SK-N-SH (cell line): Measurements from ENCODE around the gene CFAP99. TPM values are rescaled to one million over a fixed set of nuclear protein-coding genes. Genes with fewer than 3 reads are reported as not detected.

ENCODE experiments used
- CTCF ChIA-PET: fragments of 300-600, 350-600 bp; formaldehyde crosslinking; extraction: SDS; loops from one replicate; lab custom pipeline; 2021; lab: Yijun Ruan, JAX
- POLR2A ChIA-PET: fragments of 350-600 bp; sonication (Branson Sonifier 250); formaldehyde crosslinking; extraction: SDS; loops from one replicate; lab custom pipeline; 2020; ENCODE audit warnings: antibody characterized with exemption, inconsistent platforms; lab: Yijun Ruan, JAX
- DNase-seq: peaks from one replicate; pipeline ENCODE4 v3.0.0; 2012
- H2AFZ ChIP-seq: fragments of 200-600 bp; sonication (generic); 2 replicates; pipeline ENCODE4 v1.8.1; 2016; ENCODE audit warnings: antibody characterized with exemption, mild to moderate bottlenecking, low read depth
- H3F3A ChIP-seq: fragments of 200-600 bp; sonication (generic); replicated peaks from 2 replicates; pipeline ENCODE3; 2016; ENCODE audit warnings: antibody characterized with exemption, mild to moderate bottlenecking; ENCODE audit not compliant: insufficient read depth
- H3K27ac ChIP-seq, 2 experiments: fragments of 200-500 bp in 1 of 2; fragments of 200-600 bp in 1 of 2; sonication (Bioruptor generic) in 1 of 2; sonication (generic), shearing (Covaris generic) in 1 of 2; 2 replicates each; pipeline versions ENCODE4 v1.5.1 to v1.6.1; 2014 to 2016; ENCODE audit warnings: low read depth in 2 of 2, inconsistent platforms in 1 of 2, low read length in 1 of 2, mild to moderate bottlenecking in 1 of 2, mixed read lengths in 1 of 2
- H3K27me3 ChIP-seq: fragments of 200-600 bp; sonication (generic), shearing (Covaris generic); 2 replicates; pipeline ENCODE4 v1.6.1; 2016; ENCODE audit warnings: mixed run types; ENCODE audit not compliant: insufficient read depth
- H3K36me3 ChIP-seq, 2 experiments: fragments of 200-500 bp in 1 of 2; fragments of 200-600 bp in 1 of 2; sonication (Bioruptor generic) in 1 of 2; sonication (generic) in 1 of 2; replicated peaks in 1 of 2; 2 replicates each; pipeline versions ENCODE3 to v1.5.1; 2014 to 2016; ENCODE audit warnings: low read length in 1 of 2, mild to moderate bottlenecking in 1 of 2; ENCODE audit not compliant: insufficient read depth in 2 of 2, control insufficient read depth in 1 of 2
- H3K4me1 ChIP-seq, 2 experiments: fragments of 200-500 bp in 1 of 2; fragments of 200-600 bp in 1 of 2; sonication (Bioruptor generic) in 1 of 2; sonication (generic), shearing (Covaris generic) in 1 of 2; 2 replicates each; pipeline versions ENCODE4 v1.5.1 to v1.6.1; 2014 to 2016; ENCODE audit warnings: low read depth in 1 of 2, low read length in 1 of 2, mixed run types in 1 of 2; ENCODE audit not compliant: insufficient read depth in 2 of 2, control insufficient read depth in 1 of 2
- H3K4me2 ChIP-seq: fragments of 200-600 bp; sonication (generic), shearing (Covaris generic); 2 replicates; pipeline ENCODE4 v1.6.1; 2017; ENCODE audit warnings: mixed run types
- H3K4me3 ChIP-seq, 2 experiments: fragments of 200-500 bp in 1 of 2; fragments of 200-600 bp in 1 of 2; sonication (Bioruptor generic) in 1 of 2; sonication (generic), shearing (Covaris generic) in 1 of 2; 2 replicates each; pipeline versions ENCODE4 v1.5.1 to v1.8.1; 2014 to 2016; ENCODE audit warnings: low read depth in 2 of 2, inconsistent platforms in 1 of 2, low read length in 1 of 2, mild to moderate bottlenecking in 1 of 2, mixed read lengths in 1 of 2, moderate library complexity in 1 of 2
- H3K79me2 ChIP-seq: fragments of 200-600 bp; sonication (generic); 2 replicates; pipeline ENCODE4 v1.8.1; 2017; ENCODE audit warnings: mild to moderate bottlenecking; ENCODE audit not compliant: insufficient read depth
- H3K9ac ChIP-seq: fragments of 200-600 bp; sonication (generic); 2 replicates; pipeline ENCODE4 v1.6.1; 2017; ENCODE audit warnings: mixed run types
- H3K9me2 ChIP-seq: fragments of 200-600 bp; sonication (generic); 2 replicates; pipeline ENCODE4 v1.6.1; 2017; ENCODE audit warnings: mixed run types
- H3K9me3 ChIP-seq: fragments of 200-600 bp; sonication (generic); 2 replicates; pipeline ENCODE4 v1.6.1; 2017; ENCODE audit warnings: mixed run types, mild to moderate bottlenecking, moderate library complexity
- H4K20me1 ChIP-seq: fragments of 200-600 bp; sonication (generic); 2 replicates; pipeline ENCODE4 v1.6.1; 2017; ENCODE audit warnings: mild to moderate bottlenecking, mixed run types; ENCODE audit not compliant: insufficient read depth
- CHD2 ChIP-seq: fragments of 150-350 bp; IDR thresholded peaks from 2 replicates; pipeline ENCODE4 v1.6.1; 2018; ENCODE audit warnings: low read length; ENCODE audit not compliant: partially characterized antibody
- ELF1 ChIP-seq: IDR thresholded peaks from 2 replicates; pipeline ENCODE4 v1.4.0; 2012
- FOSL2 ChIP-seq: IDR thresholded peaks from 2 replicates; pipeline ENCODE4 v1.4.0; 2012; ENCODE audit warnings: low read depth, mild to moderate bottlenecking, moderate library complexity, borderline replicate concordance
- FOXJ3 ChIP-seq: sonication (generic); formaldehyde crosslinking; IDR thresholded peaks from 2 replicates; pipeline ENCODE4 v1.5.1; 2020; ENCODE audit warnings: mild to moderate bottlenecking, missing genetic modification reagents
- GABPA ChIP-seq: IDR thresholded peaks from 2 replicates; pipeline ENCODE4 v1.4.0; 2012; ENCODE audit warnings: low read depth, mild to moderate bottlenecking
- POLR2AphosphoS5 ChIP-seq: IDR thresholded peaks from 2 replicates; pipeline ENCODE4 v1.6.1; 2012; ENCODE audit warnings: low read depth, low read length
- RCOR1 ChIP-seq: fragments of 150-350 bp; IDR thresholded peaks from 2 replicates; pipeline ENCODE4 v1.6.1; 2017; ENCODE audit warnings: antibody characterized with exemption, low read length
- RFX5 ChIP-seq: IDR thresholded peaks from 2 replicates; pipeline ENCODE4 v1.6.1; 2012; ENCODE audit warnings: mild to moderate bottlenecking, improper control_type of control experiment, low read length
- SIN3A ChIP-seq: IDR thresholded peaks from 2 replicates; pipeline ENCODE4 v1.6.1; 2012; ENCODE audit warnings: low read depth, mild to moderate bottlenecking, low read length, moderate library complexity, borderline replicate concordance
- TAF1 ChIP-seq: IDR thresholded peaks from 2 replicates; pipeline ENCODE4 v1.6.1; 2012; ENCODE audit warnings: low read depth, mild to moderate bottlenecking, low read length, moderate library complexity, borderline replicate concordance
- TCF12 ChIP-seq: IDR thresholded peaks from 2 replicates; pipeline ENCODE4 v1.4.0; 2012
- WGBS: methylation state at CpG from one replicate; pipeline ENCODE4 v1.1.6; 2017; ENCODE audit warnings: low lambda C conversion rate; 5-methylcytosine and 5-hydroxymethylcytosine counted together
- polyA plus RNA-seq, 3 experiments: library from polyadenylated mRNA; depleted of rRNA; stranded (reverse); fragments of >200 nt; gene quantifications; 2 replicates each; pipeline ENCODE4 v1.2.3, GENCODE V29; 2012
- TF ChIP-seq, protein P1 (sequence below): IDR thresholded peaks from 2 replicates; pipeline ENCODE4 v1.6.1; 2012; ENCODE audit warnings: mild to moderate bottlenecking, low read depth, low read length, moderate library complexity
- TF ChIP-seq, protein P2 (sequence below): IDR thresholded peaks from 2 replicates; pipeline ENCODE4 v1.4.0; 2012; ENCODE audit warnings: low read depth, borderline replicate concordance
- TF ChIP-seq, protein P3 (sequence below): IDR thresholded peaks from 2 replicates; pipeline ENCODE4 v1.4.0; 2012; ENCODE audit warnings: low read depth, borderline replicate concordance

CFAP99 gene
- polyA plus RNA-seq, 1 of the 3 experiments (the other 2 are of a cell fraction): 0.13 TPM

DNA sequence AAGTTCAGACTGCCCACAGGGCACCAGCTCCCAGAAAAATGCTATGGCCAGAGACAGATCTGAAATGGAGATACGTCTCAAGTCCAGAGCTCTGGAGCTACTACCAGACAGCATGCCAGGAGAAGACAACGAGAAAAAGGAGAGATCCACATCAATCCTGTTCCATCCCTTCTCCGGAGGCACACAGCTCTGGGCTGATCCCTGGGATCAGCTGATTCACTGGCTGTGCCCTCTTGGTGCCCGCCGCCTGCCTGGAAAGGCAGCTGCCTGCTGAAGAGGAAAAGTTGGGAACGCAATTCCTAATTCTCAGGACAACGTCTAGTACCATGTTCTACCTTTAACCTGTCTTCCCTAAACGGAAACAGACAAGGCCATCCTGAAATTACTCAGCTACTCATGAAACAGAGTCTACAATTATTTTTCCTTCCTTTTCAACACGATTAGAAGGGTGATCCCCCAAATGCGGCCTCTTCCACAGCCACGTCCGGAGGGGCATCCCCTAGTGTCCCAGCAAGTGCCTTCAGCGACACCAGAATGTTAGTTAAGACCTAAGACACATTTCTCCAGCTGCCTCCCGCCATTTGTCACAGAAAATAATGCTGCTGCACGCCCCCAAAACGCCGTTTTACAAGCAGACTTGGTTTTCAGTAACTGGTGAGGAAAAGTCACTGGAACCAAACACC is 2.7 kb upstream of the CFAP99 start:
- H3K9me2 ChIP-seq: no peaks in the 10 kb centered on the region
- POLR2A ChIA-PET: interaction anchor here (1.2 kb wide), 1 partner anchor 119 kb away, joined by 3 read pairs; no protein-coding TSS in a partner anchor
- H3K36me3 ChIP-seq: no peaks in the 10 kb centered on the region
- no peak for DNase-seq
- no peak overlapping the region for H3K27ac ChIP-seq
- H3K27me3 ChIP-seq: peaks cover 29% of the 10 kb centered on the region; the same call in 1 of the 2 replicates
- no peaks in the 10 kb centered on the region for H3K79me2 ChIP-seq
- H3K4me2 ChIP-seq: 0 out of 2 replicates have a peak overlapping the region, but pooled peaks have one; percentile 53
- H4K20me1 ChIP-seq: no peaks in the 10 kb centered on the region
- no peak overlapping the region for H3K4me3 ChIP-seq
- H2AFZ ChIP-seq: no peak overlapping the region
- TF ChIP-seq, protein P1, sequence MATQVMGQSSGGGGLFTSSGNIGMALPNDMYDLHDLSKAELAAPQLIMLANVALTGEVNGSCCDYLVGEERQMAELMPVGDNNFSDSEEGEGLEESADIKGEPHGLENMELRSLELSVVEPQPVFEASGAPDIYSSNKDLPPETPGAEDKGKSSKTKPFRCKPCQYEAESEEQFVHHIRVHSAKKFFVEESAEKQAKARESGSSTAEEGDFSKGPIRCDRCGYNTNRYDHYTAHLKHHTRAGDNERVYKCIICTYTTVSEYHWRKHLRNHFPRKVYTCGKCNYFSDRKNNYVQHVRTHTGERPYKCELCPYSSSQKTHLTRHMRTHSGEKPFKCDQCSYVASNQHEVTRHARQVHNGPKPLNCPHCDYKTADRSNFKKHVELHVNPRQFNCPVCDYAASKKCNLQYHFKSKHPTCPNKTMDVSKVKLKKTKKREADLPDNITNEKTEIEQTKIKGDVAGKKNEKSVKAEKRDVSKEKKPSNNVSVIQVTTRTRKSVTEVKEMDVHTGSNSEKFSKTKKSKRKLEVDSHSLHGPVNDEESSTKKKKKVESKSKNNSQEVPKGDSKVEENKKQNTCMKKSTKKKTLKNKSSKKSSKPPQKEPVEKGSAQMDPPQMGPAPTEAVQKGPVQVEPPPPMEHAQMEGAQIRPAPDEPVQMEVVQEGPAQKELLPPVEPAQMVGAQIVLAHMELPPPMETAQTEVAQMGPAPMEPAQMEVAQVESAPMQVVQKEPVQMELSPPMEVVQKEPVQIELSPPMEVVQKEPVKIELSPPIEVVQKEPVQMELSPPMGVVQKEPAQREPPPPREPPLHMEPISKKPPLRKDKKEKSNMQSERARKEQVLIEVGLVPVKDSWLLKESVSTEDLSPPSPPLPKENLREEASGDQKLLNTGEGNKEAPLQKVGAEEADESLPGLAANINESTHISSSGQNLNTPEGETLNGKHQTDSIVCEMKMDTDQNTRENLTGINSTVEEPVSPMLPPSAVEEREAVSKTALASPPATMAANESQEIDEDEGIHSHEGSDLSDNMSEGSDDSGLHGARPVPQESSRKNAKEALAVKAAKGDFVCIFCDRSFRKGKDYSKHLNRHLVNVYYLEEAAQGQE: no peak
- TF ChIP-seq RCOR1 (no peak), TAF1 (no peak), RFX5 (no peak), GABPA (no peak), ELF1 (no peak), CHD2 (no peak), FOXJ3 (CRISPR knock-in tag) (no peak), TCF12 (no peak), SIN3A (no peak), FOSL2 (no peak), POLR2AphosphoS5 (no peak)
- TF ChIP-seq, protein P2, sequence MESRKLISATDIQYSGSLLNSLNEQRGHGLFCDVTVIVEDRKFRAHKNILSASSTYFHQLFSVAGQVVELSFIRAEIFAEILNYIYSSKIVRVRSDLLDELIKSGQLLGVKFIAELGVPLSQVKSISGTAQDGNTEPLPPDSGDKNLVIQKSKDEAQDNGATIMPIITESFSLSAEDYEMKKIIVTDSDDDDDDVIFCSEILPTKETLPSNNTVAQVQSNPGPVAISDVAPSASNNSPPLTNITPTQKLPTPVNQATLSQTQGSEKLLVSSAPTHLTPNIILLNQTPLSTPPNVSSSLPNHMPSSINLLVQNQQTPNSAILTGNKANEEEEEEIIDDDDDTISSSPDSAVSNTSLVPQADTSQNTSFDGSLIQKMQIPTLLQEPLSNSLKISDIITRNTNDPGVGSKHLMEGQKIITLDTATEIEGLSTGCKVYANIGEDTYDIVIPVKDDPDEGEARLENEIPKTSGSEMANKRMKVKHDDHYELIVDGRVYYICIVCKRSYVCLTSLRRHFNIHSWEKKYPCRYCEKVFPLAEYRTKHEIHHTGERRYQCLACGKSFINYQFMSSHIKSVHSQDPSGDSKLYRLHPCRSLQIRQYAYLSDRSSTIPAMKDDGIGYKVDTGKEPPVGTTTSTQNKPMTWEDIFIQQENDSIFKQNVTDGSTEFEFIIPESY: no peak
- TF ChIP-seq, protein P3, sequence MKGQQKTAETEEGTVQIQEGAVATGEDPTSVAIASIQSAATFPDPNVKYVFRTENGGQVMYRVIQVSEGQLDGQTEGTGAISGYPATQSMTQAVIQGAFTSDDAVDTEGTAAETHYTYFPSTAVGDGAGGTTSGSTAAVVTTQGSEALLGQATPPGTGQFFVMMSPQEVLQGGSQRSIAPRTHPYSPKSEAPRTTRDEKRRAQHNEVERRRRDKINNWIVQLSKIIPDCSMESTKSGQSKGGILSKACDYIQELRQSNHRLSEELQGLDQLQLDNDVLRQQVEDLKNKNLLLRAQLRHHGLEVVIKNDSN: no peak
- H3K9me3 ChIP-seq: no peaks in the 10 kb centered on the region
- CTCF ChIA-PET: interaction anchor here (0.7 to 6.3 kb wide), 11 partner anchors 10 to 1210 kb away, joined by 3 to 30 read pairs (median 3); partner anchors contain the start of gene RNF4
- 92% methylated on average over 17 of the region's 17 CpGs for WGBS
- peaks cover 29% of the 10 kb centered on the region for H3F3A ChIP-seq
- H3K9ac ChIP-seq: no peak overlapping the region
- peaks cover 11 to 53% of the 10 kb centered on the region in 2 experiments; a peak in 2 of 4 replicates for H3K4me1 ChIP-seq
